ENCODE results near the gene CDH13.

GRCh38 chr16:83351846-83352245 lies 725.1 kb downstream of the CDH13 start:
- TF ChIP-seq, protein P1, sequence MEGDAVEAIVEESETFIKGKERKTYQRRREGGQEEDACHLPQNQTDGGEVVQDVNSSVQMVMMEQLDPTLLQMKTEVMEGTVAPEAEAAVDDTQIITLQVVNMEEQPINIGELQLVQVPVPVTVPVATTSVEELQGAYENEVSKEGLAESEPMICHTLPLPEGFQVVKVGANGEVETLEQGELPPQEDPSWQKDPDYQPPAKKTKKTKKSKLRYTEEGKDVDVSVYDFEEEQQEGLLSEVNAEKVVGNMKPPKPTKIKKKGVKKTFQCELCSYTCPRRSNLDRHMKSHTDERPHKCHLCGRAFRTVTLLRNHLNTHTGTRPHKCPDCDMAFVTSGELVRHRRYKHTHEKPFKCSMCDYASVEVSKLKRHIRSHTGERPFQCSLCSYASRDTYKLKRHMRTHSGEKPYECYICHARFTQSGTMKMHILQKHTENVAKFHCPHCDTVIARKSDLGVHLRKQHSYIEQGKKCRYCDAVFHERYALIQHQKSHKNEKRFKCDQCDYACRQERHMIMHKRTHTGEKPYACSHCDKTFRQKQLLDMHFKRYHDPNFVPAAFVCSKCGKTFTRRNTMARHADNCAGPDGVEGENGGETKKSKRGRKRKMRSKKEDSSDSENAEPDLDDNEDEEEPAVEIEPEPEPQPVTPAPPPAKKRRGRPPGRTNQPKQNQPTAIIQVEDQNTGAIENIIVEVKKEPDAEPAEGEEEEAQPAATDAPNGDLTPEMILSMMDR (IDR thresholded peaks at IDR 0.05; ENCODE audit: borderline replicate concordance, extremely low read depth, low read length, poor library complexity, severe bottlenecking), result no peak
- no peak for TF ChIP-seq EZH2 (IDR thresholded peaks at IDR 0.05; ENCODE audit: borderline replicate concordance, low read depth, low read length, severe bottlenecking)
